Endothelial cell of umbilical vein (primary cell): Measurements from ENCODE around the gene CSF3. TPM values are rescaled to one million over a fixed set of nuclear protein-coding genes. Genes with fewer than 3 reads are reported as not detected.

Experiments used
- BruUV-seq: library from RNA; stranded (reverse); fragments of 400-500 nt; replicated peaks from 2 replicates; lab custom pipeline; 2021; lab: Mats Ljungman, UMichigan
- CTCF ChIA-PET: fragments of 300-600, 350-600 bp; sonication (Branson Sonifier 250); formaldehyde crosslinking; loops from one replicate; lab custom pipeline; 2021; ENCODE audit warnings: antibody characterized with exemption, inconsistent platforms; lab: Charles Lee
- POLR2A ChIA-PET: fragments of 300-600, 350-600 bp; sonication (Branson Sonifier 250); formaldehyde crosslinking; loops from one replicate; lab custom pipeline; 2021; ENCODE audit warnings: antibody characterized with exemption, inconsistent platforms; lab: Charles Lee
- DNase-seq: peaks from one replicate; pipeline ENCODE4 v3.0.0-alpha.2; 2011; ENCODE audit warnings: low read depth, low spot score
- FAIRE-seq: peaks from 2 replicates; lab custom pipeline; 2011; peaks lifted over from hg19 to GRCh38; lab: Jason Lieb, UNC
- H2AFZ ChIP-seq: 2 replicates; pipeline ENCODE4 v1.6.0; 2012; ENCODE audit warnings: low read depth, low read length, control low read depth, inconsistent platforms
- H3K27ac ChIP-seq: 2 replicates; pipeline ENCODE4 v1.5.1; 2011; ENCODE audit warnings: low read depth, mild to moderate bottlenecking, control low read depth, low read length, moderate library complexity; ENCODE audit not compliant: insufficient read depth
- H3K27me3 ChIP-seq, 2 experiments: 2 replicates each; pipeline versions ENCODE4 v1.6.0 to v1.6.1; 2011; ENCODE audit warnings: low read length in 2 of 2, mixed read lengths in 1 of 2; ENCODE audit not compliant: control insufficient read depth in 2 of 2, insufficient read depth in 2 of 2
- H3K36me3 ChIP-seq, 2 experiments: 2 replicates in 1 of 2; 3 replicates in 1 of 2; pipeline ENCODE4 v1.5.1; 2011; ENCODE audit warnings: low read length in 2 of 2, mild to moderate bottlenecking in 1 of 2, moderate library complexity in 1 of 2; ENCODE audit not compliant: control insufficient read depth in 2 of 2, insufficient read depth in 2 of 2; ENCODE audit errors: extremely low read depth in 1 of 2
- H3K4me1 ChIP-seq: 3 replicates; pipeline ENCODE4 v1.5.1; 2011; ENCODE audit warnings: mild to moderate bottlenecking, low read length; ENCODE audit not compliant: control insufficient read depth, insufficient read depth; ENCODE audit errors: extremely low read depth
- H3K4me2 ChIP-seq: 2 replicates; pipeline ENCODE4 v1.6.1; 2011; ENCODE audit warnings: low read length, control low read depth, mixed read lengths; ENCODE audit not compliant: insufficient read depth
- H3K4me3 ChIP-seq, 3 experiments: fragments of 200-600 bp in 1 of 3; sonication (generic), shearing (Covaris generic) in 1 of 3; replicated peaks in 1 of 3; 2 replicates each; pipeline ENCODE4 v1.5.1; 2011 to 2016; ENCODE audit warnings: control low read depth in 3 of 3, low read length in 3 of 3, mild to moderate bottlenecking in 2 of 3, inconsistent platforms in 1 of 3, low read depth in 1 of 3, moderate library complexity in 1 of 3; ENCODE audit not compliant: insufficient read depth in 1 of 3
- H3K79me2 ChIP-seq: 2 replicates; pipeline ENCODE4 v1.6.0; 2012; ENCODE audit warnings: low read length, inconsistent platforms; ENCODE audit not compliant: control insufficient read depth, insufficient read depth
- H3K9ac ChIP-seq: replicated peaks from 2 replicates; pipeline ENCODE3; 2011; ENCODE audit warnings: low read length, control low read depth; ENCODE audit not compliant: insufficient read depth; ENCODE audit errors: extremely low read depth
- H3K9me1 ChIP-seq: replicated peaks from 3 replicates; pipeline ENCODE4 v1.6.0; 2011; ENCODE audit warnings: mild to moderate bottlenecking, low read length; ENCODE audit not compliant: control insufficient read depth, insufficient read depth; ENCODE audit errors: extremely low read depth
- H3K9me3 ChIP-seq: replicated peaks from 2 replicates; pipeline ENCODE4 v1.5.1; 2012; ENCODE audit warnings: low read length, inconsistent platforms; ENCODE audit not compliant: control insufficient read depth, insufficient read depth
- H4K20me1 ChIP-seq: replicated peaks from 2 replicates; pipeline ENCODE3; 2011; ENCODE audit warnings: mild to moderate bottlenecking, low read length; ENCODE audit not compliant: control insufficient read depth, insufficient read depth; ENCODE audit errors: extremely low read depth
- EZH2 ChIP-seq: IDR thresholded peaks from 2 replicates; pipeline ENCODE4 v1.6.1; 2012; ENCODE audit warnings: borderline replicate concordance, low read depth, mild to moderate bottlenecking, moderate library complexity, low read length, inconsistent platforms; ENCODE audit not compliant: severe bottlenecking
- FOS ChIP-seq: IDR thresholded peaks from 2 replicates; pipeline ENCODE4 v1.6.1; 2011; ENCODE audit warnings: mild to moderate bottlenecking, low read length, moderate library complexity, borderline replicate concordance; ENCODE audit not compliant: insufficient read depth
- GATA2 ChIP-seq: IDR thresholded peaks from 2 replicates; pipeline ENCODE4 v1.7.0; 2011; ENCODE audit warnings: low read depth, mild to moderate bottlenecking, moderate library complexity, mixed read lengths, low read length; ENCODE audit not compliant: insufficient read length, insufficient read depth
- JUN ChIP-seq: IDR thresholded peaks from 2 replicates; pipeline ENCODE4 v1.6.1; 2011; ENCODE audit warnings: borderline replicate concordance, low read depth; ENCODE audit not compliant: insufficient read length, insufficient read depth
- MYC ChIP-seq: IDR thresholded peaks from one replicate; pipeline ENCODE4 v1.6.1; 2011; ENCODE audit warnings: mild to moderate bottlenecking, low read depth, low read length
- POLR2A ChIP-seq: IDR thresholded peaks from 2 replicates; pipeline ENCODE4 v1.6.1; 2012; ENCODE audit warnings: low read depth, mild to moderate bottlenecking, control low read depth, low read length
- POLR2AphosphoS5 ChIP-seq: IDR thresholded peaks from 2 replicates; pipeline ENCODE4 v1.6.1; 2012; ENCODE audit warnings: low read depth, mild to moderate bottlenecking, control low read depth, low read length, moderate library complexity; ENCODE audit not compliant: insufficient read depth
- dilution Hi-C: fragments of 300-500 bp; cut with MboI; formaldehyde crosslinking; loops from one replicate; pipeline ENCODE4 v1.15.0; 2019; ENCODE audit warnings: low sequenced_read_pairs; ENCODE audit not compliant: extremely low pct_ligation_motif_present
- intact Hi-C: fragments of 100-400 bp; cut with micrococcal nuclease; formaldehyde crosslinking; loops from one replicate; pipeline ENCODE4 v1.10.0; 2022
- polyA plus RNA-seq, 4 experiments: library from polyadenylated mRNA; depleted of rRNA in 3 of 4; stranded (reverse) in 3 of 4; unstranded in 1 of 4; fragments of >200 nt; gene quantifications; 2 replicates each; pipeline versions ENCODE4 v1.2.1 to v1.2.3, GENCODE V29; 2011 to 2012; ENCODE audit warnings: missing spikeins in 1 of 4
- total RNA-seq: library from RNA; stranded (reverse); gene quantifications from 2 replicates; pipeline ENCODE4 v1.2.3, GENCODE V29; 2021
- TF ChIP-seq, protein P1 (sequence below), 2 donors: IDR thresholded peaks; 1 replicate in 1 of 2; 2 replicates in 1 of 2; pipeline ENCODE4 v1.5.1; 2011; ENCODE audit warnings: low read length in 2 of 2, mild to moderate bottlenecking in 2 of 2, moderate library complexity in 2 of 2, control low read depth in 1 of 2, inconsistent platforms in 1 of 2, low read depth in 1 of 2; ENCODE audit not compliant: insufficient read depth in 1 of 2; ENCODE audit errors: extremely low read depth in 1 of 2
- TF ChIP-seq, protein P2 (sequence below): IDR thresholded peaks from 2 replicates; pipeline ENCODE4 v1.6.1; 2011; ENCODE audit not compliant: insufficient read depth, insufficient read length

The CSF3 gene
- total and polyA plus RNA-seq, 2 donors (not counting 3 experiments of a cell fraction or from before 2014, with no cell fraction given): 1.0 to 2.9 TPM

- H3K4me3 ChIP-seq: no peak overlapping the region
- peaks cover 16% of the 10 kb centered on the region for H3K4me1 ChIP-seq
- dilution Hi-C loops (no loop called here), intact Hi-C loops (loop anchor here (2.0 kb wide), 1 partner anchor 25 kb away; no protein-coding TSS in a partner anchor)
- no peak overlapping the region for H2AFZ ChIP-seq
- H3K27ac ChIP-seq: no peak overlapping the region
- TF ChIP-seq FOS (no peak), EZH2 (no peak), POLR2A (no peak), POLR2AphosphoS5 (no peak), GATA2 (no peak), JUN (no peak), MYC (no peak)
- TF ChIP-seq, protein P1, sequence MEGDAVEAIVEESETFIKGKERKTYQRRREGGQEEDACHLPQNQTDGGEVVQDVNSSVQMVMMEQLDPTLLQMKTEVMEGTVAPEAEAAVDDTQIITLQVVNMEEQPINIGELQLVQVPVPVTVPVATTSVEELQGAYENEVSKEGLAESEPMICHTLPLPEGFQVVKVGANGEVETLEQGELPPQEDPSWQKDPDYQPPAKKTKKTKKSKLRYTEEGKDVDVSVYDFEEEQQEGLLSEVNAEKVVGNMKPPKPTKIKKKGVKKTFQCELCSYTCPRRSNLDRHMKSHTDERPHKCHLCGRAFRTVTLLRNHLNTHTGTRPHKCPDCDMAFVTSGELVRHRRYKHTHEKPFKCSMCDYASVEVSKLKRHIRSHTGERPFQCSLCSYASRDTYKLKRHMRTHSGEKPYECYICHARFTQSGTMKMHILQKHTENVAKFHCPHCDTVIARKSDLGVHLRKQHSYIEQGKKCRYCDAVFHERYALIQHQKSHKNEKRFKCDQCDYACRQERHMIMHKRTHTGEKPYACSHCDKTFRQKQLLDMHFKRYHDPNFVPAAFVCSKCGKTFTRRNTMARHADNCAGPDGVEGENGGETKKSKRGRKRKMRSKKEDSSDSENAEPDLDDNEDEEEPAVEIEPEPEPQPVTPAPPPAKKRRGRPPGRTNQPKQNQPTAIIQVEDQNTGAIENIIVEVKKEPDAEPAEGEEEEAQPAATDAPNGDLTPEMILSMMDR (IDR thresholded peaks at IDR 0.05; ENCODE audit: extremely low read depth in 1 of 2, insufficient read depth in 1 of 2, low read depth in 1 of 2, low read length in 2 of 2): no peak
- TF ChIP-seq, protein P2, sequence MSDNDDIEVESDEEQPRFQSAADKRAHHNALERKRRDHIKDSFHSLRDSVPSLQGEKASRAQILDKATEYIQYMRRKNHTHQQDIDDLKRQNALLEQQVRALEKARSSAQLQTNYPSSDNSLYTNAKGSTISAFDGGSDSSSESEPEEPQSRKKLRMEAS: no peak
- FAIRE-seq (no peak), DNase-seq (no peak)
- no peaks in the 10 kb centered on the region for H4K20me1 ChIP-seq
- no TSS peak for BruUV-seq
- H3K9ac ChIP-seq: no peak overlapping the region
- CTCF ChIA-PET: interaction anchor here (1.0 to 5.4 kb wide), 4 partner anchors 14 to 52 kb away, joined by 5 to 34 read pairs (median 9); no protein-coding TSS in a partner anchor
- H3K9me1 ChIP-seq: no peaks in the 10 kb centered on the region
- H3K36me3 ChIP-seq: no peaks in the 10 kb centered on the region
- no peaks in the 10 kb centered on the region for H3K79me2 ChIP-seq
- POLR2A ChIA-PET: no interaction called here
- H3K27me3 ChIP-seq: peaks cover 0 to 3% of the 10 kb centered on the region in 2 experiments
- H3K4me2 ChIP-seq: no peak overlapping the region
- no peaks in the 10 kb centered on the region for H3K9me3 ChIP-seq
Observed at GRCh38 chr17:40061609-40062038, 46.4 kb downstream of the CSF3 start.
